Activated T-helper 9 cell treated with anti-CD3 and anti-CD28 coated beads, Interleukin-2, amount 50 U/mL, for 16 hours (primary cell): ENCODE results near the gene EPB41L4A.
"Not testable (repeated sequence)": the region's sequence is repeated elsewhere in the genome, so short reads cannot be mapped to it uniquely, and the experiment has no call there.

ENCODE experiments used
- DNase-seq: peaks from one replicate; pipeline ENCODE4 v3.0.0-alpha.2; 2020; ENCODE audit warnings: low read depth

The EPB41L4A gene

DNA sequence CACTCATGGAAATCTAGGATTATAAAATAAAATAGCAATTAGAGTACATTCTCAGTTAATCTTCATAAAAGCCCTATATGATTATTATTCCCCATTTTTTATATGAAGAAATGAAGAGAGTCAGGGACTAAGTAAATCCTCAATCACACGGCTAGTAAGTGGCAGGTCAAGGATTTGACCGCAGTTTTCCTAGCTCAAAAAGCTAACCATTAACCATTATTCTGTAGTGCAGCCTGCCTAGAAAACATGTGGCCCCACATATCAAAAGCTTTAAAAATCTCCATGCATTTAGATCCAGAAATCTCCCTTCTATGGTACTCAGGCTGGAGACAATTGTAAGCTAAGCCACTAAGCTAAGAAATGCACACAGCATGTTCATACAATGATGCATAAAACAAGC lies 21.4 kb downstream of the EPB41L4A start:
- no peak for DNase-seq

DNA sequence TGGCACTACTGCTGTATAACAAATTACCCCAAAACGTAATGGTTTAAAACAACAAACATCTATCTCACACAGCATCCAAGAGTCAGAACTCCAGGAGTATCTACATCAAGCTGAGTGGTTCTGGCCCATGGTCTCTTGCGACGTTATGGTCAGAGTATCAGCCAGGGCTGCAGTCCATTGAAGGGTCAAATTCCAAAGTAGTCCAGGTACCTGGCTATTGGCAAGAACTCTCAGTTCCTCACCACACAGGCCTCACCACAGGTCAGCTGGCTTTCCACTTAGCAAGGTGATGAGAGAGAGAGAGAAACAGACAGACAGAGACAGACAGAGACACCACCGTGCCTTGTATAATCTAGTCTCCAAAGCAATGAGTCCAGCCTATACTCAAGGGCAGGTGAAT lies 22.6 kb downstream of the EPB41L4A start:
- no peak for DNase-seq

DNA sequence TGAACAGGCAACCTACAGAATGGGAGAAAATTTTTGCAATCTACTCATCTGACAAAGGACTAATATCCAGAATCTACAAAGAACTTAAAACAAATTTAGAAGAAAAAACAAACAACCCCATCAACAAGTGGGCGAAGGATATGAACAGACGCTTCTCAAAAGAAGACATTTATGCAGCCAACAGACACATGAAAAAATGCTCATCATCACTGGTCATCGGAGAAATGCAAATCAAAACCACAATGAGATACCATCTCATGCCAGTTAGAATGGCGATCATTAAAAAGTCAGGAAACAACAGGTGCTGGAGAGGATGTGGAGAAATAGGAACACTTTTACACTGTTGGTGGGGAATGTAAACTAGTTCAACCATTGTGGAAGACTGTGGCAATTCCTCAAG lies 23.8 kb downstream of the EPB41L4A start:
- DNase-seq = not testable (repeated sequence)

DNA sequence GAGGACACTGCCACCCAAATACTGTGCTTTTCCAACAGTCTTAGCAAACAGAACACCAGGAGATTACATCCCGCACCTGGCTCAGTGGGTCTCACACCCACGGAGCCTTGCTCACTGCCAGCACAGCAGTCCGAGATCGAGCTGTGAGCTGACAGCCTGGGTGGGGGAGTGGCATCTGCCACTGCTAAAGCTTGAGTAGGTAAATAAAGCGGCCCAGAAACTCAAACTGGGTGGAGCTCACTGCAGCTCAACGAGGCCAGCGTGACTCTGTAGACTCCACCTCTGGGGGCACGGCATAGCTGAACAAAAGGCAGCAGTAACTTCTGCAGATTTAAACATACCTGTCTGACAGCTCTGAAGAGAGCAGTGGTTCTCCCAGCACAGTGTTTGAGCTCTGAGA lies 28.8 kb downstream of the EPB41L4A start:
- DNase-seq = no peak

DNA sequence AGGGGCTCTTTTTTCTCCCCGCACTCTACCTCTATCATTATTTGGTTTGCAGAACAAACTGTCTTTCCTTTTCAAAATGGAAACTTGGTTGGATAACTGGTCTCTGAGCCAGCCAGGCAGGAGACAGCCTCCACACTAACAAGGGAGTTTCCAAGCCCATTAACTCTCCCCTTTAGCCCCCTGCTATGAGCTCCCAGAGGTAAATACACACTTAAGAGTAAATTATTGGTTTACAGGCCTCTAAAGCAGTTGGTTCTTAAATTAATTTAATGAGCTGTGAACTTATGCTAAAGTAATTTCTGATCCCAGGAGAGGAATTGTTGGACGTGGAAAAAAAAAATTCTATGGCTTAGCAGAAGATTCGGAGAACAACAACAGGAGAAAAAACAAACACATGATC lies 30.3 kb downstream of the EPB41L4A start:
- DNase-seq = no peak

DNA sequence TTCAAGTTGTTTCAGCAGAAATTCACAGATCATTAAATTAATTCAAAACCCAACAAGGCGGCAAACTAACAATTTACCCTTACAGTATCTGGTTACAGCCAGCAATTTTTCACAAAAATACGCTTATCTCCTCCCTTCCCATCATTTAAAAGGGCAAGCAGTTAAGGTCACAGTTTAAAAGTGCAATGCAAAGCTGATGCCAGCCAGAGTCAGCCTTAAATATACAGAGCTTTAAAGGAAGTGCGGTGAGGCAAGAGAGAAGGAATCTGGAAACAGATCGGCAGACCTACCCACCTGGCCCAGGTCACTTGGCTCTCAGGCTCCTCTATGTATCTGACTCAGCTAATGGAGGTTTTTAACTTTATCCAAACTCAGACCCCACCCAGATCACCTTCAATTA lies 31.0 kb downstream of the EPB41L4A start:
- no peak for DNase-seq

DNA sequence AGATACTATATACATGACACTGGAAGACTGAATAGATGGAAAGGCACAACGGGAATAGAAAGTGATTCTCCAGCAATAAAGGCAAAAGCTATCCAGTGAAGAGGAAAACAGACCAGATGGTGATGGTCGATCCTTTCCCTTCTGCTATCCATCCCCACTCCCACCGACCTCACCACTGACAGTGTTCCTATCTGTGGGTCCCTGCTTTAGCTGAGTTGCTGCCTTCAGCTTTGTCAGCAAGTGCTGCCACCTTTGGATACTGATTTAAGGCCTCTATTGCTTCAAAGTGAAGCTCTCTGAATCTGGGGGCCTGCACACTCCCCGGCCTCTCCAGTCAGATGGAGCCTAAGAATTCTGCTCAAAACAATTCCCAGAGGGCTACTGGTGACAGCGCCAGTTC lies 32.3 kb downstream of the EPB41L4A start:
- DNase-seq = no peak

DNA sequence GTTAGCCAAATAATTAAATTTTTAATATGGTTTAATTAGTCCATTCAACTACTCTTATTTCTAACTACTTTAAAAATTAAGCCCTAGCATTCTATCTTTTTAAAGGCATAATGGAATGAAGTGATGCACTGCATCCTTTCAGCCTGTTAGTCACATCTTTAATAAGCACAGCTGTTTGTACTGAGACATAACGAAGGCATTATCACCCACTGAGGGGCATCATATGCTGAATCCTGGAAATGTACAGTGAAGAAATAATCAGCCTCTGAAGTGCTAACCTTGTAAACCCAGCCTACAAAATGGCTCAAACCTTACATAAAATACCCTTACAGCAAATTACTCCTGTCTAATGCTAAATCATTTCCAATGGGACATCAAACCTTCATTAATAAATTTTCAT lies 33.1 kb downstream of the EPB41L4A start:
- DNase-seq = no peak

DNA sequence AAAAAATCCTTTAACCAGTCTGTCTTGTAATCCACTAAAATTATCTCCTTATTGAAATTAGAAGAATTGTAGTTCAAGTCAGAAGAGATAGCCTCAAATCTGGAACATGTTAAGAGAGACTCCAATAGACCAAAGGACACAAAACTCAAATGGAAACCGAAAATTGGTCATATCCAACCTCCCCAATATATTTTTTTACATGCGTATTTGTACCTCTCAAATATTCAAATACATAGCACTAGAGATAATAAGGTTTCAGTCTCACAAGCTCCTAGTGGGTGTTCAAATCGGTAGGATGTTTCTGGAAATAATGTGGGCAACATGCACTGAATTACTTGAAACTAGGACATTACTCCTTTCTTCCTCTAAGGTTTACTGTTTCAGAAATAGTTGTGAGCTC lies 33.5 kb downstream of the EPB41L4A start:
- DNase-seq = no peak

DNA sequence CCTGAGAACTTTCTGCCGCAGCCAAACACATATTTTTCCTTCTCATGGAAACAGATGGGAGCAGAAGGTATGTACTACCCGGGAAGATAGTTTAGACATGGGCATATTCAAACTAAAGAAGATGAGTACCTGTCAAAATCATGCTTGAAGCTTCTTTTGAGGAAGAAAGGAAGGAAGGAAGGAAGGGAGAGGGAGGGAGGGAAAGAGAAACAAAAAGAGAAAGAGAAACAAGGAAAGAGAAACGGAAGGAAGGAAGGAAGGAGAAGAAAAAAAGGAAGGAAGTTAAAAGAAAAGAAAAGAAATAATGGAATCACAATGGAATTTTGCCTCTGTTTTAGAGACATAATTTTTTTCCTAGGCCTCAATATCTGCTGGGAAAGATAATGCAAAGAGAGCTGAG lies 34.6 kb downstream of the EPB41L4A start:
- no peak for DNase-seq

DNA sequence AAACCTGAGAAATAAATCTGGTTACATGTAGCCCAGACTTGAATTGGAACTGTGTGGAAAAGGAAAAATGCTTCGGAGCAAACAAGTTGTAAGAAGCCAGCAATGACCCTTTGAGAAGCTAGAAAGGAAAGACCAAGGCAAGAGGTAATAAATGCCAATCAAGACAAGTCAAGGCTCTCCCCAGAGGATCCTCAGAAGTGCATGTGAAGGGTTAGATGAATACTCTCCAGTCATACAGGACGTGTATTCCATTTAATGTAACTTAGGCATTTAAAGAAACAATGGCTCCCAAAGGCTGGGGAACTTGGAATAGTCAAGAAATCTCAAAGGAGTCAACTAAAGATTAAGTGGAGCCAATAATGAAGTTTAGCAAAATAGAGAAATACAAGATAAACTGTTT lies 36.2 kb downstream of the EPB41L4A start:
- DNase-seq = no peak

DNA sequence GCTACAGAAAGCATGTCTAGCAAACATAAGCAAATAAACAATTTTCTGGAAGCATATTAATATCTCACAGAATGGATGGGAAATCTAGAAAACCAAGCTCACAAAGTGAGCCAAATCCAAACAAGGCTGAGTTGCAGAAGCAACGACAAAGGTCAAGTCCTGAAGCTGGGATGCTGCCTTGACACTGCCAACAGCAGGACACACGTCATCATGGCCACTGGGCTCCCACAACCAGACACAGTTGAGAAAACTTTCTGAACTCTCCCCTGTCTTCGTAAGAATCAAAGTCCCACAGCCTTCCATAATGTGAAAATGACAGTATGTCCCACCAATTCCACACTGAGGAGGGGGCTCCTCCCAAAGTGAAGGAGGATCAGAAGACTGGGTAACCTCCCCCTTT lies 37.6 kb downstream of the EPB41L4A start:
- DNase-seq = no peak

DNA sequence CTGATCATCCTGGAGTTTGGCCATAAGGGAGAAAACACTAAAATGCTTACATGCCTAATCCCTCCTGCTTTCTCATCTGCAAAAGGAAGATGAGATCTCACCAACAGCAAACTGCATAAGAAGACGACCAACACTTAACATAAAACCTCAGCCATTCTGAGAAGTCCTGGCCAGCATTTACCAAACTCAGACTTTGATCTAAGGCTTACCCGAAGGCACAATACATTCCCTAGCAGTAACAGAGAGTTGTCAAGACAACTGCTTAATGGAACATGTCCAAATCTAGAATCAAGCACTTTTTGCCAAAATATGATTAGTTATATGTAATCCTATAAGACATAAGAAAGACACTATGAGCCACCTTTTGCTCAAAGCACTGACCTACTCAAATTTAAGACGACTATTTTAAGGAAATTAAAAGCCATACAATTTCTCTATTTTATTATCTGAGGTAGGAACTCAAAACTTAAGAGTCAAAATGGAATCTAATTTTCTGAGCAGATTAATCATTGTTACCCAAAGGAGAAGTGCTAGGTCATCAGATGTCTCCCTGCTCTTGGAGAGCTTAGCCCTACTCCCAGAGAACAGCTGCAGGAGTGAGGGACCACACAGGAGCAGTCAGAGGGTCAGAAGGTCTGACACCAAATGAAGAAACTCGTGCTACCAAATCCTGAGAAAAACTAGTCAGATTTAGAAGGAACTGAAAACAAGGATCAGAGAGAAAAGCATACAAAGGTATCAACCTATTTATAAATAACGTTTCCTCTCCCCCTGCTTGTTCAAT lies 39.3 kb downstream of the EPB41L4A start:
- no peak for DNase-seq

DNA sequence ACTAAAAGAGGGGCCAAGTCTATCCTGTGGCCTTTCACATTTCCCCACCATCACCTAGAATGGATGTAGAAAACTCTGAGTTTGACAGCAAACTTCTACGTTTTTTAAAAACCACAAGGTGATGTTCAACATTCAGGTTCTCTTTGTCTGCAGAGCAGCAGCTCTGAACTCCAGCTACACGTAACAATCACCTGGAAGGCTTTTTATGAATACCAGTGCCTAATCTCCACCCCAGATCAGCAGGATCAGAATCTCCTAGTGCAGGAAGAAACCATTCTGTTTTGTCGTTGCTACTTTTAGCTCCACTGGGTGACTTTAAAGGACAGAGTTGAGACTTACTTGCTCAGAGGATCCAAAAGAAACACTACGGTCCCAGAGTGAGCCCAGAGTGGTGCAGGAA lies 44.3 kb downstream of the EPB41L4A start:
- no peak for DNase-seq

DNA sequence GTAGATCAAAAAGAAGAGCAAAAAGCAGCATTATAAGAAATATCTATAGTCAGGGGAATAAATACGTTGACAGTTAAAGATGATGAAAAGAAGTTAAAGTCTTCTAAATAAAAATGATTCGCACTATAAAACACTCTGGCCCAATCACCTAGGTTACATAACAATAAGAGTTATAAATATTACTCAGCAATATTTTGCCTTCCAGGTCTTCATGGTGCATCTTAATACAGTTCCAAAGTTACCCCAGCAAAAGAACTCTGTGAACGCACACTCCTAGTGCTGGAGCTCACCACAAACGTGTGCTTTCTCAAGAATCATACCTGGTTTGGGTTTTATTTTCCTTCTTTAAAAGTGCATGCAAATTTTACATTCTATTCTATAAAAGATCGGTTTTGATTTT lies 44.7 kb downstream of the EPB41L4A start:
- DNase-seq = no peak

DNA sequence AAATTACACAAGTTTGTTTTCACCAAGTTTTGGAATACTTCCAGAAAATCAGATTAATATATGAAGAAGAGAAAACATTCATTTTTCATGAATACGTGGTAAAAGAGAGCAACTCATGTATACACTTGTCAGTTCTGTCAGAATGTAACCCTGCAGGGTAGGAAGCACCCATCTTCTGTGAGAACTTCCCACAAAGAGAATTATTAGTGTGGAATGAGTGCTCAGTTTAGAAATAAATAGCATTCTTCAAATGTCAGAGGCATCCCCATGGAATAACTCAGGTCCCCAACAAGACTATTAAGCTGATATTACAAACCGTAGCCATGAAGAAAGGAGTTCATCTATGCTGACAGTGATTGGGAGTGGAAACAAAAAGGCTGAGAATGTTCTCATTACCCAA lies 45.2 kb downstream of the EPB41L4A start:
- DNase-seq = no peak

DNA sequence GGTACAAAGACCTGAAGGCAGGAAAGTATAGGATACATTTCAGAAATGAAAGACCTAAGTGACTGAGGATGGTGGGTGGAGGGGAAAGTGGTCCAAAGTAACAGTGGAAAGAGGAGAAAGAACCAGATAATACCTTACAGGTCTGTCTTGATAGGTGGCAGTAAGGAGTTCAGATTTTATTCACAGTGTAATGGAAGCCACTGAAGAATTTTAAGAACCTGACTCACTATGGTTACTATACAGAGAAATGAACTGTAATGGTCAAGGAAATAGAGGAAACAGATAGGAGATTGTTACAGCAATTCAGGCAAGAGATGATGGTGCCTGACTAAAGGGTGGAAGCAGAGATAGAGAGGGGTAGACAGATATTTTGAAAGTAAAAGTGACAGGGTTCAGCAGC lies 46.5 kb downstream of the EPB41L4A start:
- no peak for DNase-seq

DNA sequence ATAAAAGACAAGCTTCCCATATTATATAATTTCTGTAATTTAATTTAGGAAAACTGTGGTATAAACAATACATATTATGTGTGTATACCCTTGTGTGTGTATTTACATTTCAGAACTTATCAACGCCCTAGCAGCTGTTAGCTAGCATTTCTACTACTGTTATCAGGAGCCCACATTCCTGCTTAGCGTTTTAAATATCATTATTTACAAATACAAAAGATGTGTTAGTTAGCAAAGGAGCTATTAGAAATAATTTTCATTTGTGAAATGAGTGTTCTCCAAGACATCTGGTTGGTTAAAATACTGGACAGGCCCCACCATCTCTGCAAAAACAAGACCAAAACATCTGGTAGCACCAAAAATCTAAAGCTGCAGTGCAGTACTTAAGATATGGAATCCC lies 48.0 kb downstream of the EPB41L4A start:
- no peak for DNase-seq

DNA sequence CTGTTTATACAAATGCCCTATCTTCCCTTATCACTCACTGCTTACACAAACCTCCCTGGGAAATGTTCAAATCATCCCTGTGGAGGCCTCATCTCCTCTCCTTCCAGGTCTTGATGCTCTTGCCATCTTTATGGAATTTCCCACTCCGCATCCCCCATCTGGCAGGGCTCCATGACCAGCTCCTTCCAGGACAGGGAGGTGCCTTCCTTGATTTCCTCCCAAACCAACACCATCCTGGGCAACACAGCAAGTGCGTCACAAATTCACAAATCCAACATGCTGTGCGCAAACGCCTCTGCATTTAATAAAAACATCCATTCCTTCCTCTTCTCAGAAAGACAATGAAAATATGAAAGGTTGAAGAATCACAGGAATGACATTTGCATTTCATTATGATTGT lies 51.7 kb downstream of the EPB41L4A start:
- no peak for DNase-seq

DNA sequence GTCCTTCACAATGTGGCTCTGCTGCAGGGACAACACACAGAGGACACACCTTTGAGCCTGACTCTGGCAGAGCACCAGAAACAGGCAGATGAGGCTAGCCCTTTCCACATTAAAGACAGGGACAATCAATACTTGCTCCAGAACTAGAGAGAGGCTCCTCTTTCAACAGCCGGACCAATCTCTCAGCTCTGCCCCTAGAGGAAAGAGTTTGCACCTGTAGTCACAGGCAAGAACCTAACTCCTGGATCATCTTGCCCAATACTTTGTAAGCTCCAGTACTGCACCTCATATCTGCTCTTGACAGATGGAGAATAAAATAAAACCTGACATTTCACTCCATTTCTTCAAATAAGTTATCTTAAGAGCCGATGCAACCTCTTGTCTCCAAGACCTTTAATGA lies 52.1 kb downstream of the EPB41L4A start:
- DNase-seq = no peak

DNA sequence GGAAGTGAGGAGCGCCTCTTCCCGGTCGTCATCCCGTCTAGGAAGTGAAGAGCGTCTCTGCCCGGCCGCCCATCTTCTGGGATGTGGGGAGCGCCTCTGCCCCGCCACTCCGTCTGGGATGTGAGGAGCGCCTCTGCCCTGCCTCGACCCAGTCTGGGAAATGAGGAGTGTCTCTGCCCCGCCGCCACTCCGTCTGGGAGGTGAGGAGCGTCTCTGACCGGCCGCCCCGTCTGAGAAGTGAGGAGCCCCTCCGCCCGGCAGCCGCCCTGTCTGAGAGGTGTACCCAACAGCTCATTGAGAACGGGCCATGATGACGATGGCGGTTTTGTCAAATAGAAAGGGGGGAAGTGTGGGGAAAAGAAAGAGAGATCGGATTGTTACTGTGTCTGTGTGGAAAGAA lies 58.3 kb downstream of the EPB41L4A start:
- DNase-seq = not testable (repeated sequence)

DNA sequence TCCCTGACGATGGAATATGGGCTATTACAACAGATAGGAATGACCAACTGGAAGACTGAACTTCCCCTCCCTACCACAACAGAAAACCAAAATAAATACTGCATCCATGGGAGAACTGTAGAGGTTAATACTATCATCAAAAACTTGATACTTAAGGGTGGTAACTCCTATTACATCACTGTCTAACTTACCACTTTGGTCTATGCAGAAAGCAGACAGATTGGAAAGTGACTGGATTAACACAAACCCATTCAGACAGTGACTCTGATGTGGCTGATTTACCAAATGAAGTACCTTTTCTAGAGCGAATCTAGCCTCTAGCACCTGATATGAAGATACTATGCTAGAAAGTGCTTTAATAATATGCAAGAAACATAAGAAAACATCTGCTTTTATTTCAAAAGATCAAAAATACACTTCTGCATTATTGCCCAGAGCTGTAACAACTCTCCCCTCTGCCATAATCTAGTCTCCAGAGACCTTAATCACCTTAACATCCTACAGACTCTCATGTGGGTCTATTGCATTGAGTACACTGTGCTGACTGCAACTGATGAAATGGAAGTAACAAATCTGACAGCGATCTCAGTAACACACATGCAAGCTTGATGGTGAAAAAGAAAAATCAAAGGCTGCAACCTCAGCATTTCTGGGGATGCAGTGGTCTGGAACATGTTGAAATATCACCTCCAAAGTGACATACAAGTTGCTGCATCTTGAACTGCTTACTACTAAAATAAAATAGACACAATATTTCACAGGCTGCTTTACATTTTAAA lies 62.7 kb downstream of the EPB41L4A start:
- DNase-seq = no peak

DNA sequence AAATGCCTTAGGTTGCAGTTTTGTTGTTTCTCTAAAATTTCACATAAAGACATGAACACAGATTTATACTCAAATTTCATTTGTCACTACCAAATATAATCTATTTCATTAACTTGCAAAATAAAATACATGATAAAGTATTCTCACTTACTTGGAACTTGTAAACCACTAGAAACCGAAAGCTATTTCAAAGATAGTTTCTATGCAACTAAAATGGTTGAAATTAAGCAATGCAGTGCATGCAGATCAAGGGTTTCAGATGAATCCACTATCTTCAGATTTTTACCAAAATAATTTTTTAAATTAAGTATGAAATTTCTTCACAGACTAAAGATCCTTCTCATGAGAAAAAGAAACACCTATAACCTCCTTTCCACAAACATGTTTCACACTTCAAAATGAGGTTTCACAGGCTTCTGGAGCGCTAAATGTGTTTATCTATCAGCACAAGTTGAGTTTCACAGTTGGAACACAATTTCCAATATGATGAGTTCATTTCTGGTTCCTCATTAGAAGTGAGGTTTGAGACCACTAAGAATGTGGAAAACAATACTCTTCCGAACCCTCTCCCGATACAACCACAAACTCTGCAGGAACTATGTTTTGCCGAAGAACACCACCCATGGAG lies 63.9 kb downstream of the EPB41L4A start:
- DNase-seq = no peak
